ENCODE results near the gene UXS1.

DNA sequence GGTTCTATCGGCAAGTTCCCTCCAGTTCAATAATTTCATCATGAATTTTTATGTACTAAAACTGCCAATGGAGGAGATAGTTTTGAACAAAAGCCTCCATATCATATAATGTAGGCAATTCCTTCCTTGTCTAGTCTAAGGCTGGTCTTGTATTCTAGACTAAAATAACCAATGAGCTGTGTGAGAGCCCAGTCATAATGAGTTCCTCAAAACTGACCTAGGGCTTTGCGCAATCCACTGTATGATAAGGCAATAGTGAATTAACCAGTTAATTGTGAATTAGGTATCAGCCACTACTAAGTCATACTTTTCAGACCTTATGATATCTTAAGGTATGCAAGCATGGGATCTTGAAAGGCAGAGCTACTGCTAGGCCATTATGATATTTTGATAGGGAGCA, 7.6 kb upstream of the UXS1 start:
- TF ChIP-seq POLR2A (IDR thresholded peaks at IDR 0.05; ENCODE audit: low read depth) (no peak), POLR2AphosphoS5 (IDR thresholded peaks at IDR 0.05) (no peak)
- TF ChIP-seq, protein P1, sequence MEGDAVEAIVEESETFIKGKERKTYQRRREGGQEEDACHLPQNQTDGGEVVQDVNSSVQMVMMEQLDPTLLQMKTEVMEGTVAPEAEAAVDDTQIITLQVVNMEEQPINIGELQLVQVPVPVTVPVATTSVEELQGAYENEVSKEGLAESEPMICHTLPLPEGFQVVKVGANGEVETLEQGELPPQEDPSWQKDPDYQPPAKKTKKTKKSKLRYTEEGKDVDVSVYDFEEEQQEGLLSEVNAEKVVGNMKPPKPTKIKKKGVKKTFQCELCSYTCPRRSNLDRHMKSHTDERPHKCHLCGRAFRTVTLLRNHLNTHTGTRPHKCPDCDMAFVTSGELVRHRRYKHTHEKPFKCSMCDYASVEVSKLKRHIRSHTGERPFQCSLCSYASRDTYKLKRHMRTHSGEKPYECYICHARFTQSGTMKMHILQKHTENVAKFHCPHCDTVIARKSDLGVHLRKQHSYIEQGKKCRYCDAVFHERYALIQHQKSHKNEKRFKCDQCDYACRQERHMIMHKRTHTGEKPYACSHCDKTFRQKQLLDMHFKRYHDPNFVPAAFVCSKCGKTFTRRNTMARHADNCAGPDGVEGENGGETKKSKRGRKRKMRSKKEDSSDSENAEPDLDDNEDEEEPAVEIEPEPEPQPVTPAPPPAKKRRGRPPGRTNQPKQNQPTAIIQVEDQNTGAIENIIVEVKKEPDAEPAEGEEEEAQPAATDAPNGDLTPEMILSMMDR (IDR thresholded peaks at IDR 0.05) = no peak
